Measurements from ENCODE around the gene MRPL11. TPM values are rescaled to one million over a fixed set of nuclear protein-coding genes. Genes with fewer than 3 reads are reported as not detected.

Gene MRPL11
- total and polyA plus RNA-seq, 2 of the 13 experiments (the other 11 are each of a cell fraction or from before 2014, with no cell fraction given) = 72.9 to 176 TPM

DNA sequence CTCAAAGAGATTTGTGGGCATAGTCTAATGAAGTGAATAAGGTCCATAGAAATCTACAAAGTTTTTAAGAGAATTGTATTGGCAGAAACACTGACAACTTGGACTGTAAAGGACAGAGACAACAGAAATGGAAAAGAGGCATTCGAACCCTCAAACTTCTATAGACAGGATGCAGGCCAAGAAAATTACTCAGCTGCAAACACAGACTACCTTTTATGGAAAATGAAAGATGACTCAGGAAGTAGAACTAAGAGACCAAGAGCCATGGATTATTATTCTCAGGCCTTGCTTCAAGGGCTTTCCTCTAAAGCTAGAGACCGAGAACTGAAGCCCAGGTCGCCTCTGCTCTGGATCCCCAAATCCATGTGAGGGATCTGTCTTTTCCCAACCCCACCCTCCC is 24.3 kb upstream of the MRPL11 start:
- peaks cover 0 to 12% of the 10 kb centered on the region in 2 experiments; a peak in 3 of 5 replicates for H3K27me3 ChIP-seq (ENCODE audit: control insufficient read depth in 1 of 2, insufficient read depth in 2 of 2, low read length in 2 of 2)
- no peaks in the 10 kb centered on the region for H3K36me3 ChIP-seq (replicated peaks in 1 of 2; ENCODE audit: control insufficient read depth in 1 of 2, insufficient read depth in 2 of 2, low read length in 2 of 2)
- H4K20me1 ChIP-seq (ENCODE audit: insufficient read depth, low read length) = no peaks in the 10 kb centered on the region; the same call in 1 of the 2 replicates
- H2AFZ ChIP-seq (ENCODE audit: low read length) = no peak overlapping the region
- ChIA-PET POLR2A (no interaction called here), CTCF (ENCODE audit: low intra/inter-chr PET ratio, low total read pairs) (no interaction called here)
- no TSS peak for BruUV-seq (replicated peaks)
- H3K4me1 ChIP-seq (ENCODE audit: insufficient read depth, low read length) = peaks cover 21% of the 10 kb centered on the region
- no peak overlapping the region for H3K27ac ChIP-seq (ENCODE audit: extremely low read length, insufficient read depth, low read length)
- H3K79me2 ChIP-seq (ENCODE audit: insufficient read depth, low read length) = no peaks in the 10 kb centered on the region
- H3K4me3 ChIP-seq (replicated peaks in 1 of 3; ENCODE audit: insufficient read depth in 1 of 3, low read depth in 2 of 3, low read length in 3 of 3) = no peak overlapping the region
- DNase-seq (ENCODE audit: low spot score) (no peak), FAIRE-seq (no peak), ATAC-seq (no peak)
- H3K4me2 ChIP-seq (ENCODE audit: low read depth, low read length) = no peak overlapping the region
- H3K9ac ChIP-seq (ENCODE audit: insufficient read depth, low read depth, low read length) = no peak overlapping the region
- 31% methylated on average over 3 of the region's 3 CpGs for WGBS (ENCODE audit: low lambda C conversion rate)
- in situ Hi-C loops (cut with HindIII; ENCODE audit: extremely low pct_ligation_motif_present, low pct_unique_long_range_greater_than_20kb) = no loop called here
- no peaks in the 10 kb centered on the region for H3K9me3 ChIP-seq (ENCODE audit: low read length)
- intact Hi-C loops (cut with micrococcal nuclease; ENCODE audit: unreplicated experiment) = no loop called here
- TF ChIP-seq CHCHD3 (CRISPR knock-in tag; IDR thresholded peaks at IDR 0.05) (no peak), STAG1 (CRISPR knock-in tag; IDR thresholded peaks at IDR 0.05) (no peak), FOXK1 (CRISPR knock-in tag; IDR thresholded peaks at IDR 0.05; ENCODE audit: borderline replicate concordance, low read depth) (no peak), NCOA1 (CRISPR knock-in tag; IDR thresholded peaks at IDR 0.05) (no peak), PRDM10 (CRISPR knock-in tag; IDR thresholded peaks at IDR 0.05; ENCODE audit: low read depth) (no peak), ZNF44 (CRISPR knock-in tag; IDR thresholded peaks at IDR 0.05) (no peak), ZIK1 (CRISPR knock-in tag; IDR thresholded peaks at IDR 0.05; ENCODE audit: borderline replicate concordance, low read depth) (no peak)

All from HepG2 (cell line).